Spleen (tissue), 11 donors: ENCODE data around the gene CNTN5. TPM values are rescaled to one million over a fixed set of nuclear protein-coding genes. Genes with fewer than 3 reads are reported as not detected.

Experiments
- DNase-seq: peaks from one replicate; pipeline ENCODE4 v3.0.0-alpha.2; 2020
- H3K27ac ChIP-seq, 8 donors: fragments of 200-600 bp; sonication (generic) in 7 of 8; 1 replicate in 4 of 8; 2 replicates in 4 of 8; pipeline versions ENCODE4 v1.5.0 to v1.8.0; 2016 to 2021; ENCODE audit warnings: inconsistent platforms in 4 of 8, mild to moderate bottlenecking in 4 of 8, moderate library complexity in 1 of 8
- H3K27me3 ChIP-seq, 7 donors: fragments of 200-600 bp; sonication (generic) in 6 of 7; replicated peaks in 1 of 7; 1 replicate in 4 of 7; 2 replicates in 3 of 7; pipeline versions ENCODE4 v1.5.0 to v1.8.0; 2016 to 2021; ENCODE audit warnings: inconsistent platforms in 3 of 7, mild to moderate bottlenecking in 1 of 7
- H3K36me3 ChIP-seq, 6 donors: fragments of 200-600 bp; sonication (generic) in 5 of 6; 1 replicate in 4 of 6; 2 replicates in 2 of 6; pipeline versions ENCODE4 v1.5.0 to v1.8.0; 2016 to 2021; ENCODE audit warnings: inconsistent platforms in 2 of 6
- H3K4me1 ChIP-seq, 6 donors: fragments of 200-600 bp; sonication (generic) in 5 of 6; 1 replicate in 3 of 6; 2 replicates in 3 of 6; pipeline versions ENCODE4 v1.5.0 to v1.8.0; 2016 to 2021; ENCODE audit warnings: inconsistent platforms in 3 of 6
- H3K4me3 ChIP-seq, 8 donors: fragments of 200-600 bp; sonication (generic) in 7 of 8; 1 replicate in 4 of 8; 2 replicates in 4 of 8; pipeline versions ENCODE4 v1.5.0 to v1.8.0; 2016 to 2021; ENCODE audit warnings: inconsistent platforms in 4 of 8, mild to moderate bottlenecking in 4 of 8, moderate library complexity in 2 of 8
- H3K9me3 ChIP-seq, 8 donors: fragments of 200-600 bp; sonication (generic) in 7 of 8; 1 replicate in 4 of 8; 2 replicates in 4 of 8; pipeline versions ENCODE4 v1.5.0 to v1.8.0; 2016 to 2021; ENCODE audit warnings: inconsistent platforms in 4 of 8
- POLR2A ChIP-seq, 3 donors: fragments of 450-650 bp; IDR thresholded peaks; one replicate each; pipeline ENCODE4 v1.5.1; 2017; ENCODE audit warnings: antibody characterized with exemption in 3 of 3, mild to moderate bottlenecking in 1 of 3
- POLR2AphosphoS5 ChIP-seq, 3 donors: sonication (generic); formaldehyde crosslinking; IDR thresholded peaks; one replicate each; pipeline ENCODE4 v1.5.1; 2017; ENCODE audit warnings: antibody characterized with exemption in 3 of 3
- WGBS, 5 donors: extraction: QIAGEN DNeasy Blood & Tissue Kit in 3 of 5; methylation state at CpG; one replicate each; pipeline versions ENCODE4 v1.1.5 to v1.1.7; 2013 to 2018; 5-methylcytosine and 5-hydroxymethylcytosine counted together
- intact Hi-C: fragments of 100-400 bp; cut with DNase I; formaldehyde crosslinking; loops from one replicate; pipeline ENCODE4 v1.15.0; 2023; ENCODE audit warnings: low total_unique reads
- polyA plus RNA-seq, 3 donors: library from polyadenylated mRNA; stranded (reverse); fragments of 200-250 nt; gene quantifications; one replicate each; pipeline ENCODE4 v1.2.1, GENCODE V29; 2013
- total RNA-seq, 7 donors: library from RNA; depleted of rRNA in 3 of 7; stranded (reverse); fragments of >200 nt in 3 of 7; fragmentation: NEBNext Ultra II Directional in 4 of 7; extraction: Animal tissue kit (Norgen Biotek cat#: 25700) in 4 of 7; gene quantifications; one replicate each; pipeline versions ENCODE4 v1.1.0 to v1.2.1, GENCODE V29; 2016 to 2021
- TF ChIP-seq, protein P1 (sequence below), 11 experiments: fragments of 200-600 bp in 7 of 11; fragments of 450-650 bp in 4 of 11; sonication (generic) in 4 of 11; IDR thresholded peaks in 8 of 11; conservative IDR thresholded peaks in 3 of 11; 1 replicate in 7 of 11; 2 replicates in 4 of 11; pipeline versions ENCODE4 v1.4.0 to v1.8.0; 2016 to 2021; ENCODE audit warnings: antibody characterized with exemption in 11 of 11, inconsistent platforms in 4 of 11, mild to moderate bottlenecking in 1 of 11
- donor health status: healthy with polysubstance abuse.
- donor health status: DM: no; HTN: no; CAD: no; lungs with moderate emphysema.
- donor health status: DM: no; HTN: no; CAD: no.
- donor health status: Bipolar disorder and iron deficiency.
- donor health status: healthy.
- donor health status: DM: no; HTN: no; CAD: no.
- donor health status: DM: yes; HTN: yes; CAD: no.

Gene CNTN5
- total and polyA plus RNA-seq, 10 donors = 0.02 TPM; not detected in 8

- intact Hi-C loops = no loop called here
- no peak overlapping the region for H3K27ac ChIP-seq
- H3K36me3 ChIP-seq = no peaks in the 10 kb centered on the region
- H3K4me1 ChIP-seq = no peaks in the 10 kb centered on the region
- no peaks in the 10 kb centered on the region for H3K27me3 ChIP-seq
- TF ChIP-seq, protein P1, sequence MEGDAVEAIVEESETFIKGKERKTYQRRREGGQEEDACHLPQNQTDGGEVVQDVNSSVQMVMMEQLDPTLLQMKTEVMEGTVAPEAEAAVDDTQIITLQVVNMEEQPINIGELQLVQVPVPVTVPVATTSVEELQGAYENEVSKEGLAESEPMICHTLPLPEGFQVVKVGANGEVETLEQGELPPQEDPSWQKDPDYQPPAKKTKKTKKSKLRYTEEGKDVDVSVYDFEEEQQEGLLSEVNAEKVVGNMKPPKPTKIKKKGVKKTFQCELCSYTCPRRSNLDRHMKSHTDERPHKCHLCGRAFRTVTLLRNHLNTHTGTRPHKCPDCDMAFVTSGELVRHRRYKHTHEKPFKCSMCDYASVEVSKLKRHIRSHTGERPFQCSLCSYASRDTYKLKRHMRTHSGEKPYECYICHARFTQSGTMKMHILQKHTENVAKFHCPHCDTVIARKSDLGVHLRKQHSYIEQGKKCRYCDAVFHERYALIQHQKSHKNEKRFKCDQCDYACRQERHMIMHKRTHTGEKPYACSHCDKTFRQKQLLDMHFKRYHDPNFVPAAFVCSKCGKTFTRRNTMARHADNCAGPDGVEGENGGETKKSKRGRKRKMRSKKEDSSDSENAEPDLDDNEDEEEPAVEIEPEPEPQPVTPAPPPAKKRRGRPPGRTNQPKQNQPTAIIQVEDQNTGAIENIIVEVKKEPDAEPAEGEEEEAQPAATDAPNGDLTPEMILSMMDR (IDR thresholded peaks at IDR 0.05 in 8 of 11, conservative IDR thresholded peaks at IDR 0.05 in 3 of 11) = no peak
- no peak for TF ChIP-seq POLR2AphosphoS5 (IDR thresholded peaks at IDR 0.05)
- no peak for TF ChIP-seq POLR2A (IDR thresholded peaks at IDR 0.05)
- 71 to 80% (median 76%) methylated on average over 1 of the region's 1 CpG for WGBS, 5 donors
- no peak for DNase-seq
- H3K9me3 ChIP-seq = no peaks in the 10 kb centered on the region
- H3K4me3 ChIP-seq = no peak overlapping the region
Observed at GRCh38 chr11:99706848-99707247, 686.1 kb downstream of the CNTN5 start.

- TF ChIP-seq, protein P1 (IDR thresholded peaks at IDR 0.05 in 8 of 11, conservative IDR thresholded peaks at IDR 0.05 in 3 of 11) = no peak
- no peak overlapping the region for H3K27ac ChIP-seq
- intact Hi-C loops = no loop called here
- no peak overlapping the region for H3K4me3 ChIP-seq
- H3K27me3 ChIP-seq = no peaks in the 10 kb centered on the region
- H3K4me1 ChIP-seq = no peaks in the 10 kb centered on the region
- no peak for DNase-seq
- H3K9me3 ChIP-seq = peaks cover 0 to 11% (median 0%) of the 10 kb centered on the region in 8 donors
- no peaks in the 10 kb centered on the region for H3K36me3 ChIP-seq
- WGBS, 5 donors = 70 to 83% (median 79%) methylated on average over 3 of the region's 3 CpGs
Observed at GRCh38 chr11:99708928-99709672, 688.4 kb downstream of the CNTN5 start.

- intact Hi-C loops = no loop called here
- Histone ChIP-seq H3K4me1 (no peaks in the 10 kb centered on the region), H3K27ac (no peak overlapping the region), H3K4me3 (no peak overlapping the region), H3K9me3 (peaks cover 0 to 11% (median 0%) of the 10 kb centered on the region in 8 donors), H3K27me3 (no peaks in the 10 kb centered on the region), H3K36me3 (no peaks in the 10 kb centered on the region)
- no peak for TF ChIP-seq POLR2A (IDR thresholded peaks at IDR 0.05)
- TF ChIP-seq POLR2AphosphoS5 (IDR thresholded peaks at IDR 0.05) = no peak
- TF ChIP-seq, protein P1 (IDR thresholded peaks at IDR 0.05 in 8 of 11, conservative IDR thresholded peaks at IDR 0.05 in 3 of 11) = no peak
- no peak for DNase-seq
- 59 to 63% (median 61%) methylated on average over 3 of the region's 3 CpGs for WGBS, 5 donors
Observed at GRCh38 chr11:99716302-99716701, 695.6 kb downstream of the CNTN5 start.

DNA sequence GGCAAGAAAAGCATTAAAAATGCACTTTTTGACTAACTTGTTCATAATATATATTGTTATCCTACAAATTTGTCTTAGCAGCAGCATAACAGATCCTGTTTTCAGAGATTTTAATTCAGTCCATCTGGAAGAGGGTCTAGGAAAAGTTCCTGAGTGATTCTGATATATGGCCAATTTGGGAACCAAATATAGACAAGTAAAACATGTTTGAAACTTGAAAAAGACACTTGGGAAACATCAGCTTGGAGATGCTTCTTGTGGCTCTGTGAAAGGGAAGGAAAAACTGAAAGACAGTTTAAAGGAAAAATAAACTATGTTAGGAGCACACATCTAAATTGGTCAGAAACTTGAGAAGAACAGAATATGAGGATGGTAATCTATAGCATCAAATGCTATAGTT is 697.5 kb downstream of the CNTN5 start:
- H3K9me3 ChIP-seq = peaks cover 0 to 6% (median 0%) of the 10 kb centered on the region in 8 donors
- TF ChIP-seq, protein P1 (IDR thresholded peaks at IDR 0.05 in 8 of 11, conservative IDR thresholded peaks at IDR 0.05 in 3 of 11) = no peak
- TF ChIP-seq POLR2A (IDR thresholded peaks at IDR 0.05) (no peak), POLR2AphosphoS5 (IDR thresholded peaks at IDR 0.05) (no peak)
- H3K27me3 ChIP-seq = no peaks in the 10 kb centered on the region
- no peak overlapping the region for H3K27ac ChIP-seq
- H3K4me1 ChIP-seq = no peaks in the 10 kb centered on the region
- no peaks in the 10 kb centered on the region for H3K36me3 ChIP-seq
- intact Hi-C loops = no loop called here
- no peak overlapping the region for H3K4me3 ChIP-seq
- no peak for DNase-seq
